ENCODE data around the gene GPAT2.
"Not testable (repeated sequence)": the region's sequence is repeated elsewhere in the genome, so short reads cannot be mapped to it uniquely, and the experiment has no call there.

GPAT2 gene

GRCh38 chr2:96034792-96035191 is at the start of gene GPAT2:
GPAT2 (minus strand) TSS chr2:96034916; CDS start chr2:96032359, 2,557 bp downstream.
- not testable (repeated sequence) for DNase-seq (ENCODE audit: low read depth in 2 of 2)

GRCh38 chr2:96083989-96084857 is 49.5 kb upstream of the GPAT2 start:
- DNase-seq (ENCODE audit: low read depth in 2 of 2), result no peak

GRCh38 chr2:96083064-96083939 is 48.6 kb upstream of the GPAT2 start:
- DNase-seq (ENCODE audit: low read depth in 2 of 2), result no peak

- no peak for DNase-seq (ENCODE audit: low read depth in 2 of 2)
Measured at GRCh38 chr2:96082211-96083063, 47.7 kb upstream of the GPAT2 start.

GRCh38 chr2:96081042-96081441 is 46.3 kb upstream of the GPAT2 start:
- no peak for DNase-seq (ENCODE audit: low read depth in 2 of 2)

- DNase-seq (ENCODE audit: low read depth in 2 of 2), result no peak
Measured at GRCh38 chr2:96075199-96075771, 40.6 kb upstream of the GPAT2 start.

GRCh38 chr2:96074156-96074555 is 39.4 kb upstream of the GPAT2 start:
- no peak for DNase-seq (ENCODE audit: low read depth in 2 of 2)

GRCh38 chr2:96073170-96073775 is 38.6 kb upstream of the GPAT2 start:
- DNase-seq (ENCODE audit: low read depth in 2 of 2), result no peak

GRCh38 chr2:96072746-96073145 is 38.0 kb upstream of the GPAT2 start:
- no peak for DNase-seq (ENCODE audit: low read depth in 2 of 2)

- not testable (repeated sequence) for DNase-seq (ENCODE audit: low read depth in 2 of 2)
Measured at GRCh38 chr2:96071977-96072491, 37.3 kb upstream of the GPAT2 start.

GRCh38 chr2:96071087-96071976 is 36.6 kb upstream of the GPAT2 start:
- not testable (repeated sequence) for DNase-seq (ENCODE audit: low read depth in 2 of 2)

GRCh38 chr2:96070351-96070750 is 35.6 kb upstream of the GPAT2 start:
- DNase-seq (ENCODE audit: low read depth in 2 of 2), result not testable (repeated sequence)

GRCh38 chr2:96069878-96070277 is 35.2 kb upstream of the GPAT2 start:
- not testable (repeated sequence) for DNase-seq (ENCODE audit: low read depth in 2 of 2)

- DNase-seq (ENCODE audit: low read depth in 2 of 2), result not testable (repeated sequence)
Measured at GRCh38 chr2:96067902-96068581, 33.3 kb upstream of the GPAT2 start.

- not testable (repeated sequence) for DNase-seq (ENCODE audit: low read depth in 2 of 2)
Measured at GRCh38 chr2:96067098-96067660, 32.5 kb upstream of the GPAT2 start.

- DNase-seq (ENCODE audit: low read depth in 2 of 2), result not testable (repeated sequence)
Measured at GRCh38 chr2:96066511-96066910, 31.8 kb upstream of the GPAT2 start.

- DNase-seq (ENCODE audit: low read depth in 2 of 2), result not testable (repeated sequence)
Measured at GRCh38 chr2:96065954-96066353, 31.2 kb upstream of the GPAT2 start.

GRCh38 chr2:96065381-96065930 is 30.7 kb upstream of the GPAT2 start:
- DNase-seq (ENCODE audit: low read depth in 2 of 2), result no peak
